H9 (cell line): Measurements from ENCODE around the gene NT5C3B. TPM values are rescaled to one million over a fixed set of nuclear protein-coding genes. Genes with fewer than 3 reads are reported as not detected.

Experiments
- DNase-seq: peaks from one replicate; pipeline ENCODE4 v3.0.0-alpha.2; 2017
- H2AFZ ChIP-seq: one replicate; pipeline ENCODE4 v1.6.1; 2013; ENCODE audit warnings: mild to moderate bottlenecking, low read length, control low read depth, moderate library complexity
- H2AK5ac ChIP-seq: 2 replicates; pipeline ENCODE4 v1.6.1; 2013; ENCODE audit warnings: low read length, control low read depth, mixed read lengths; ENCODE audit not compliant: insufficient read length
- H2BK120ac ChIP-seq: one replicate; pipeline ENCODE4 v1.6.1; 2013; ENCODE audit warnings: low read depth, mild to moderate bottlenecking, low read length, control low read depth, inconsistent platforms; ENCODE audit not compliant: poor library complexity, severe bottlenecking
- H2BK12ac ChIP-seq: 2 replicates; pipeline ENCODE4 v1.6.1; 2013; ENCODE audit warnings: low read length, control low read depth, mixed read lengths, low read depth; ENCODE audit not compliant: insufficient read length
- H2BK15ac ChIP-seq: 2 replicates; pipeline ENCODE4 v1.6.1; 2013; ENCODE audit warnings: low read depth, low read length, control low read depth
- H2BK20ac ChIP-seq: one replicate; pipeline ENCODE4 v1.6.1; 2013; ENCODE audit warnings: low read depth, mild to moderate bottlenecking, low read length, control low read depth, inconsistent platforms; ENCODE audit not compliant: poor library complexity, severe bottlenecking
- H2BK5ac ChIP-seq: 2 replicates; pipeline ENCODE4 v1.6.1; 2013; ENCODE audit warnings: low read length, control low read depth, mixed read lengths; ENCODE audit not compliant: insufficient read length
- H3K14ac ChIP-seq: 2 replicates; pipeline ENCODE4 v1.6.1; 2013; ENCODE audit warnings: low read length, control low read depth; ENCODE audit not compliant: insufficient read depth
- H3K18ac ChIP-seq: 2 replicates; pipeline ENCODE4 v1.6.1; 2013; ENCODE audit warnings: low read depth, mild to moderate bottlenecking, mixed read lengths, low read length, control low read depth; ENCODE audit not compliant: insufficient read length
- H3K23ac ChIP-seq: 2 replicates; pipeline ENCODE4 v1.6.1; 2013; ENCODE audit warnings: low read length, control low read depth, mixed read lengths, low read depth; ENCODE audit not compliant: insufficient read length
- H3K23me2 ChIP-seq: 2 replicates; pipeline ENCODE4 v1.6.1; 2013; ENCODE audit warnings: low read depth, mild to moderate bottlenecking, mixed read lengths, low read length, control low read depth; ENCODE audit not compliant: insufficient read length, poor library complexity, severe bottlenecking
- H3K27ac ChIP-seq: 2 replicates; pipeline ENCODE4 v1.5.1; 2013; ENCODE audit warnings: low read length, control low read depth, mixed read lengths, low read depth; ENCODE audit not compliant: insufficient read length
- H3K27me3 ChIP-seq: 2 replicates; pipeline ENCODE4 v1.6.1; 2013; ENCODE audit warnings: low read length, control low read depth, inconsistent platforms; ENCODE audit not compliant: insufficient read depth
- H3K4ac ChIP-seq: 2 replicates; pipeline ENCODE4 v1.6.1; 2013; ENCODE audit warnings: low read depth, mild to moderate bottlenecking, control low read depth, inconsistent platforms, low read length, moderate library complexity
- H3K4me1 ChIP-seq: 2 replicates; pipeline ENCODE4 v1.6.1; 2013; ENCODE audit warnings: low read length, control low read depth, inconsistent platforms; ENCODE audit not compliant: insufficient read depth
- H3K4me2 ChIP-seq: 2 replicates; pipeline ENCODE4 v1.6.1; 2013; ENCODE audit warnings: low read length, control low read depth, mixed read lengths; ENCODE audit not compliant: insufficient read length, insufficient read depth
- H3K56ac ChIP-seq: 2 replicates; pipeline ENCODE4 v1.6.1; 2013; ENCODE audit warnings: low read depth, mild to moderate bottlenecking, mixed read lengths, low read length, control low read depth; ENCODE audit not compliant: insufficient read length
- H3K79me1 ChIP-seq: 2 replicates; pipeline ENCODE4 v1.6.1; 2013; ENCODE audit warnings: low read depth, mild to moderate bottlenecking, moderate library complexity, low read length, control low read depth, inconsistent platforms; ENCODE audit not compliant: insufficient read depth, poor library complexity, severe bottlenecking
- H3K79me2 ChIP-seq: 2 replicates; pipeline ENCODE4 v1.6.1; 2013; ENCODE audit warnings: low read length, control low read depth, inconsistent platforms; ENCODE audit not compliant: insufficient read depth
- H3K9ac ChIP-seq: 2 replicates; pipeline ENCODE4 v1.6.1; 2013; ENCODE audit warnings: low read length, control low read depth, mixed read lengths; ENCODE audit not compliant: insufficient read length; ENCODE audit errors: extremely low read depth
- H3K9me3 ChIP-seq: one replicate; pipeline ENCODE4 v1.6.1; 2013; ENCODE audit warnings: low read depth, low read length, inconsistent platforms; ENCODE audit not compliant: control insufficient read depth
- H3T11ph ChIP-seq: one replicate; pipeline ENCODE4 v1.6.1; 2013; ENCODE audit warnings: mild to moderate bottlenecking, low read length, control low read depth, inconsistent platforms
- H4K20me1 ChIP-seq: one replicate; pipeline ENCODE4 v1.6.1; 2013; ENCODE audit not compliant: control insufficient read depth, insufficient read length, insufficient read depth
- H4K5ac ChIP-seq: 2 replicates; pipeline ENCODE4 v1.6.1; 2013; ENCODE audit warnings: low read depth, mild to moderate bottlenecking, mixed read lengths, low read length, control low read depth; ENCODE audit not compliant: insufficient read length
- H4K8ac ChIP-seq: replicated peaks from 2 replicates; pipeline ENCODE4 v1.6.1; 2013; ENCODE audit warnings: low read length, control low read depth, mixed read lengths, low read depth; ENCODE audit not compliant: insufficient read length
- H4K91ac ChIP-seq: 2 replicates; pipeline ENCODE4 v1.6.1; 2013; ENCODE audit warnings: low read depth, mild to moderate bottlenecking, moderate library complexity, mixed read lengths, low read length, control low read depth; ENCODE audit not compliant: insufficient read length
- H3K27ac Mint-ChIP-seq, 3 experiments: 2 replicates in 2 of 3; 3 replicates in 1 of 3; pipeline ENCODE4 v1.8.0; 2020 to 2021; ENCODE audit warnings: mixed read lengths in 3 of 3, mild to moderate bottlenecking in 1 of 3, moderate library complexity in 1 of 3
- H3K27me3 Mint-ChIP-seq: 2 replicates; pipeline ENCODE4 v1.8.0; 2021; ENCODE audit warnings: low read depth, mild to moderate bottlenecking, moderate library complexity, mixed read lengths
- H3K36me3 Mint-ChIP-seq, 3 experiments: 2 replicates in 2 of 3; 3 replicates in 1 of 3; pipeline ENCODE4 v1.8.0; 2020 to 2021; ENCODE audit warnings: low read depth in 3 of 3, mixed read lengths in 3 of 3; ENCODE audit not compliant: insufficient read depth in 1 of 3
- H3K4me1 Mint-ChIP-seq, 2 experiments: 2 replicates each; pipeline ENCODE4 v1.8.0; 2020; ENCODE audit warnings: mixed read lengths in 2 of 2
- H3K4me3 Mint-ChIP-seq, 2 experiments: 2 replicates in 1 of 2; 3 replicates in 1 of 2; pipeline ENCODE4 v1.8.0; 2020 to 2021; ENCODE audit warnings: mild to moderate bottlenecking in 2 of 2, mixed read lengths in 2 of 2, moderate library complexity in 1 of 2
- H3K9me3 Mint-ChIP-seq, 2 experiments: 2 replicates in 1 of 2; 3 replicates in 1 of 2; pipeline ENCODE4 v1.8.0; 2020; ENCODE audit warnings: mild to moderate bottlenecking in 2 of 2, mixed read lengths in 2 of 2, moderate library complexity in 1 of 2
- CTCF ChIP-seq: fragments of 200-600 bp; sonication (generic); conservative IDR thresholded peaks from 3 replicates; pipeline ENCODE4 v1.8.0; 2021; ENCODE audit warnings: antibody characterized with exemption, mild to moderate bottlenecking
- WGBS: extraction: QIAGEN DNeasy Blood & Tissue Kit; methylation state at CpG from one replicate; pipeline ENCODE4 v1.1.7; 2013; ENCODE audit warnings: missing lambda C conversion rate, low lambda C conversion rate, mixed read lengths; ENCODE audit not compliant: insufficient read length; ENCODE audit errors: extremely low coverage; 5-methylcytosine and 5-hydroxymethylcytosine counted together
- total RNA-seq: library from RNA; stranded (reverse); gene quantifications from 2 replicates; pipeline ENCODE4 v1.2.1, GENCODE V29; 2021

Gene NT5C3B
- total RNA-seq, 1 experiment from 2014 or later: 76.1 TPM

- Histone ChIP-seq H3K56ac (no peak overlapping the region), H2BK5ac (no peak overlapping the region), H3K23ac (no peak overlapping the region), H2AFZ (no peak overlapping the region), H2BK12ac (no peak overlapping the region), H3K27me3 (no peaks in the 10 kb centered on the region), H3K23me2 (peaks cover 16% of the 10 kb centered on the region), H3K27ac (no peak overlapping the region), H4K91ac (no peak overlapping the region), H2BK20ac (no peak overlapping the region), H4K8ac (no peak overlapping the region), H3K79me1 (peaks cover 2% of the 10 kb centered on the region), H4K5ac (no peak overlapping the region), H2BK120ac (no peak overlapping the region), H2BK15ac (no peak overlapping the region), H3K4me2 (no peak overlapping the region), H4K20me1 (no peaks in the 10 kb centered on the region), H3K18ac (peak overlapping the region; percentile 37), H3K14ac (no peak overlapping the region; the same call in 1 of the 2 replicates), H3T11ph (no peak overlapping the region), H3K4ac (no peak overlapping the region), H3K9me3 (no peaks in the 10 kb centered on the region), H3K9ac (no peak overlapping the region), H2AK5ac (no peak overlapping the region), H3K79me2 (peaks cover 12% of the 10 kb centered on the region; the same call in 1 of the 2 replicates), H3K4me1 (peaks cover 4% of the 10 kb centered on the region; the same call in 1 of the 2 replicates)
- H3K4me3 Mint-ChIP-seq: no peak overlapping the region
- peak overlapping the region; percentile 31 to 70 (median 53); a peak in 3 of 7 replicates for H3K27ac Mint-ChIP-seq
- H3K4me1 Mint-ChIP-seq: peaks cover 18 to 47% of the 10 kb centered on the region in 2 experiments
- H3K27me3 Mint-ChIP-seq: no peaks in the 10 kb centered on the region
- TF ChIP-seq CTCF: no peak
- H3K9me3 Mint-ChIP-seq: no peaks in the 10 kb centered on the region; a peak in 1 of 5 replicates
- peaks cover 20 to 33% (median 32%) of the 10 kb centered on the region in 3 experiments for H3K36me3 Mint-ChIP-seq
- no CpG with 5 or more reads among the region's 23 CpGs for WGBS
- no peak for DNase-seq
Observed at GRCh38 chr17:41816637-41817320, 19.3 kb downstream of the NT5C3B start.
